Ammon's horn (tissue), 1 donor: ENCODE measurements around the gene CCDC80.

Experiments
- DNase-seq: peaks from one replicate; pipeline ENCODE4 v3.0.0-alpha.2; 2016; ENCODE audit warnings: low spot score

The CCDC80 gene, protein sequence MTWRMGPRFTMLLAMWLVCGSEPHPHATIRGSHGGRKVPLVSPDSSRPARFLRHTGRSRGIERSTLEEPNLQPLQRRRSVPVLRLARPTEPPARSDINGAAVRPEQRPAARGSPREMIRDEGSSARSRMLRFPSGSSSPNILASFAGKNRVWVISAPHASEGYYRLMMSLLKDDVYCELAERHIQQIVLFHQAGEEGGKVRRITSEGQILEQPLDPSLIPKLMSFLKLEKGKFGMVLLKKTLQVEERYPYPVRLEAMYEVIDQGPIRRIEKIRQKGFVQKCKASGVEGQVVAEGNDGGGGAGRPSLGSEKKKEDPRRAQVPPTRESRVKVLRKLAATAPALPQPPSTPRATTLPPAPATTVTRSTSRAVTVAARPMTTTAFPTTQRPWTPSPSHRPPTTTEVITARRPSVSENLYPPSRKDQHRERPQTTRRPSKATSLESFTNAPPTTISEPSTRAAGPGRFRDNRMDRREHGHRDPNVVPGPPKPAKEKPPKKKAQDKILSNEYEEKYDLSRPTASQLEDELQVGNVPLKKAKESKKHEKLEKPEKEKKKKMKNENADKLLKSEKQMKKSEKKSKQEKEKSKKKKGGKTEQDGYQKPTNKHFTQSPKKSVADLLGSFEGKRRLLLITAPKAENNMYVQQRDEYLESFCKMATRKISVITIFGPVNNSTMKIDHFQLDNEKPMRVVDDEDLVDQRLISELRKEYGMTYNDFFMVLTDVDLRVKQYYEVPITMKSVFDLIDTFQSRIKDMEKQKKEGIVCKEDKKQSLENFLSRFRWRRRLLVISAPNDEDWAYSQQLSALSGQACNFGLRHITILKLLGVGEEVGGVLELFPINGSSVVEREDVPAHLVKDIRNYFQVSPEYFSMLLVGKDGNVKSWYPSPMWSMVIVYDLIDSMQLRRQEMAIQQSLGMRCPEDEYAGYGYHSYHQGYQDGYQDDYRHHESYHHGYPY

DNA sequence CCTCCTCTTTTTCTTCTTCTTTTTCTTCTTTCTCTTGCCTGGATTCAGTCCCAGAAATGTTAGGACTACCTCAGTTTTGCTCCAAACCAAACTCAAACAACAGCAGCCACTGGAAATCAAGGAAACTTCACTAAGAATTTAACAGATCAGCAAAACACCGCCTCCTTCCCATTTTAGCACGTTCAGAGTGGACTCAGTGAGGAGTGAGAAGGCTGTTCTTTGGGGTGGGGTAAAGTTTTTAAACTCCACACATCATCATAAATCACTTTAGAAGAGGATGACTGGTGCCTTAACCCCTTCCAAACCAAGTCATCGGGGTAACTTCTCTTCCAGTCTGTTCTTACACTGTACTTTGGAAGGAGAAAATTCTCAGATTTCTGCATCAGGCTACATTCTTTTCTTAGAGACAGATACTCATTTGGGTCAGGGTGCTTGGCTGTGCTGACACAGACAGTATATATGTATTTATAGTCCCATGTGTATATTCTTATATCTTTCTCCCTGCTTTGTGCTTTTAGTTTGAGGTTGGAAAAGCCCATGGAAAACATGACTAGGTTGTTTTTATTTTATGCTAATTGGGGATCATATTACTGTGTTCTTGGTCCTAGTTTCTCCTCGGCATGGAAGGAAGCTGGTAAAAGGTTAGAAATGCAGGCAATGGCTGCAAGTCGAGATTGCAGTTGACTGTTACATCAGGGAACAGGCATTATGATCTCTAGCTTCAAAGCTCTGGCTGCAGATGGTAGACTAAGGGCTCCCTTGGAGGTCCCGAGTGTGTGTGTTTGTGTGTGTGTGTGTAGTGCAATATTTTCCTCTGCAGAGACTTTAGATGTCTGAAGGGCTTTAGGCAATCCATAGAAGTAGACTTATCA is at the start of gene CCDC80:
TSS of gene CCDC80 (minus strand) at position 214 of the 872 bp plus-strand sequence. CDS start 1,238 bp downstream, outside the sequence.
- no peak for DNase-seq

DNA sequence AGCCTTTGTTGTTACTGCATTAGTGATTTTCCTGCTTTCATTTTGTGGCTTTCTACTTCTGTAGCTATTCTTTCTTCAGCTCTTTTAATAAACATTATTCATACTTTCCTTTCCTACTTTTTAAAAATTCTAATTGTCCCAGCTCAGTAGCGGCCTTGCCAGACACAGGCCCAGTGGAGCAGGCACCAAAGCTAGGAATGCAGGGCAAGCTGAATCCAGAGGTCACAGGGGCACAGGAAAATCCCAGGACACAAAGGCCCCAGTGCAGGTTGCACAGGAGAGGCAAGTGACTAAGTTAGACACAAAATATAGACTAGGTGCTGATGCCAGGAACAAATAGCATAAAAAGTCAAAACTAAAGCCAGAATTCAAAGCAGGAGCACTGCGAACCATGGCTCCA is 49.0 kb upstream of the CCDC80 start:
- DNase-seq, result no peak

DNA sequence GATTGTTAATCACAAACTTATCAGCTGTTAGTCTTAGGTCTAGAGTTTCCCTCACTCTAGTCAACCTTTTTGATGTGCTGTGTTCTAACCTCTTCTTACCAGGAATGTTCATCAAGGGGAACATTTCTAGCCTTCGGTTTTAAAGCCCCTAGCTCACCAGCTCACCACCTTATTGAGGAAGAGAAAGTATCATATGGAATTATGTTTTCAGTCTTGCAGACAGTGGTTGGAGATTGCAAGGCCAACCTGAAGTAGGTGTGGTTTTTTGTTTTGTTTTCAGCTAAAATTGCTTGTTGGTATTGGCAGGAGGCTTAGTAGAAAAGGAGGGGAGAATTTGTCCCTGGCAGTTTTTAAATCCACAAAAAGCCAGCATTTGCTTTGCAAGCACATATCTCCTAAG is 48.4 kb upstream of the CCDC80 start:
- no peak for DNase-seq

DNA sequence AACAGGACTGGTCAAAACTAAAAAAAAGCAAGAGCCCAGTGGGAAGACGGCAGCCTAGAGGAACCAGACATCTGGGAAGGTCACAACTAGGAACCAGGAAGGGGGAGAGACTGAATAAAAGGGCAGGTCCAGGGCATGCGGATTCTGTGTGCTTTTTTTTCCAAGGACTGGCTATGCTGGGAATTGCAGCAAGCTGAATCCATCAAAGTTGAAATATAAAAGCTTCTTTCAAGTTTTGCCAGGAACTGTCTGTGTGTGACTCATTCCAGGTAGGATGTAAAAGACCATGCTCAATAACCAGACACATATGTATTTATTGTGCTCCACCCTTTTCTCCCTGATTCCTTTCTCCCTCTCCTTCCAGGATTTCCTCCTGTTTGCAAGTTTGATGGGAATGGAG is 47.9 kb upstream of the CCDC80 start:
- no peak for DNase-seq

DNA sequence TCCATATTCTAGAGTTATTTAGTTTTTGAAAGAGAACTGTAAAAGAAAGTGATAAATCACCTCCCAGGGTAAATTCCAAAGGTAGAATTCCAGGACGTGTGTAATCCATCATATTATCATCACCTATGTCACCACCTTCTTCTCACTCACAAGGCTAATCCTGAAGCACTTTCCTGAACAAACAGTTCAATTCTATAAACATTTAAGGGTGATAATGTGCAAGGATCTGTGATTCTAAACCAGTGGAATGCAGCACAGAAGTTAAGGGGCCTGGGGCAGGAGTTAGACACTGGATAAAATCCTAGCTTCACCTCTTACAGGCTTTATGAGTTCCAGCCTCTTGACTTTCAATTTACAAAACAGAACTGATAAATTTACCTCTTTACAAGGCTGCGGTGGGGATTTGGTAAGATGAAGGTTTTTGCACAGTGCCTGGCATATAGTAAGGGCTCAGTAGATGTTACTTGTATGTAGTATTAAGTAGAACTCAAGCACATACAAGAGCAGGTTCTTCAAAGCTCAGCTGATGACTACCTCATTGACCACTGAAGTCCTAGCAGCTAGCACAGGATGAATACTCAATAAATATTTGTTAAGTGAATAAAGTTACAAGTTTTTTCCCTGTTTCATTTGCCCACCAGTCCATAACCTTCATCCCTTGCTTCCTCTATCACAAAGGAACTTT is 47.3 kb upstream of the CCDC80 start:
- no peak for DNase-seq

DNA sequence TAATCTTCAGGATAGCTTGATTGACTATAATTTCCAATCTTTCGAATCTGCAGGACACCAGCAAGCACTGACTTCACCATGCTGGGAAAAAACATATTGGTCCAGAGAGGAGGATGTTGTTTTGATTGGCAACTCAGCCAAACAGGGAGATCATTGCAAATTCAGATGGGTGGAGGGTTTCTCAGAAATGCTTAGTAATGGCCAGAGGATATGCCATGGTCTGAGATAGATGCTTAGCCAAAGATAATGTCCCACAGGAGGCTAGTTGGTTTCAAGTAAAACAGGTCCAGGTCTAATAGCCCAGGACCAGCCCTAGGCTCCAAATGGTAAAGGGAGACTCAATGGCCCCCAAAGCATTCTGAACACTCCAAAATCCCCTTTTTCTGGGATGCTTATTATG is 46.7 kb upstream of the CCDC80 start:
- no peak for DNase-seq

DNA sequence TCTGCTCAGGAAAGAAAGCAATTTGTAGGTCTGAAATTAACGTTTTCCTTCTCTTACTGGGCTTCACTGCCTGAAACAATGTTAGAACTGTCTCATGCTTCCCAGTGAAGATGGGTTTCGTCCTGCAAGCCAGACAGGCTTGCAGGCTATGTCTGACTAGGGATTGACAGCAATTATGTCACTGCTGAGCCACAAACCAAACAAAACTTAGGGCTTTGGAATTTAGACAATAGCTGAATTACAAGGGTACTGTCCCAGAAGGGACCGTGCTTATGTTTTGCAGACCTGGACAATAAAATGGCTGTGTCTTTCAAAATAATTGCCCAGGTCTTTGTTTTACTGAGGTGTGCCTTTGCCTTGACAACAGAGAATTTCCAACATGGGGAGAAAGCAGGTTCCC is 46.3 kb upstream of the CCDC80 start:
- DNase-seq, result no peak

DNA sequence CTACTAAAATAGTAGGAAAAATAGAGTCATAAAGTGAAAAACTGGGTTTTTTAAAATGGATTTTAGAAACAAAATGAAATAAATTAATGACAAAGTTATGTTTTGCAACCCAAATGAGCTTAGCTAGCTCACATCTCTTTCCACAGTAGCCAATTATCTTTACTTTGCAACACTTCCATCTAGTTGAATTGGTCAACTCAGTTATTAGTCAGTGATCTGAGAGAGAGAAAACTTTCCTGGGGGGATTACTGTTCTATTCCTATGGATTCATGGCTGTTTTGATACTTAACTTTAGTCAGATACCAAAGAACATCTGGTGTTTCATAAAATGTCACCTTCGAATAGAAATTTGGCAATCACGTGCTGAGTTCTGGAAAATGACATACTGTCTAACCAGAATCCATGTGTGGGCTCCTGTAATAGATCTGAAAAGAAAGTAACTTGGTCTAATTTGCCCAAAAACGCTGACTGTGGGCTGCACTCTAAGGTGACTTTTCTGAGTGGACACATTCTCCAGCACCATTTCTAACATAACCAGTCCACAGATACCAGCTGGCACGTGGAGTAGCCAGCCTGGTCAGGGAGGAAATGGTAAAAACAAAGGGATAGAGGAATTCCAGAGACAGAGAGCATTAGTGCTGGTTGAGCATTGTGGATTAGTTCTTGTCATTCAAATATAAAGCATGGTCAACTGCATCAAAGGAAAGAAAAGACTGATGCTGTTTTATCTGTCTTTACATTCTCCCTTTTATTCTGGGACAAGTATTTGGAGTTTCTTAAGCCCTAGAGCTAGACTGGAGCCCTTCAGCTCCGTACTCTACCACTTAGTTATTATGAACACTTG is 45.2 kb upstream of the CCDC80 start:
- DNase-seq, result no peak

DNA sequence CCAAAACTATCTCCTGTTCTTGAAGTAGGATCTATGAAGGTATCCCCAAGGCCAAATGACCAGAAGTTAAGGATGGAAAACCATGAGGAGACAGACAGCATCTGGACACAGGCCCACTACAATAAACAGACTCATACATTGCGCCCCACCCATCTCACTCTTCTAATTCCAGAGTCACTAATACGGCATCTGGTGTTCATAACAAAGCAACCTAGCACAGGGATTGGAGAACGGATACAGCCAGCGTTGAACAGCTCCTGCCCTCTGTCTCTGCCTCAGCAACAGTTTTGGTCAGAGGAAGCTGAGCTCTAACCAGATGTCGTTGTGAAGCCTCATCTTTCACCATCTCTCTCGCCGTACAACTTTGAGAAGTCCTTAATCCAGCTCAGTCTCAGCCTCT is 44.5 kb upstream of the CCDC80 start:
- no peak for DNase-seq

DNA sequence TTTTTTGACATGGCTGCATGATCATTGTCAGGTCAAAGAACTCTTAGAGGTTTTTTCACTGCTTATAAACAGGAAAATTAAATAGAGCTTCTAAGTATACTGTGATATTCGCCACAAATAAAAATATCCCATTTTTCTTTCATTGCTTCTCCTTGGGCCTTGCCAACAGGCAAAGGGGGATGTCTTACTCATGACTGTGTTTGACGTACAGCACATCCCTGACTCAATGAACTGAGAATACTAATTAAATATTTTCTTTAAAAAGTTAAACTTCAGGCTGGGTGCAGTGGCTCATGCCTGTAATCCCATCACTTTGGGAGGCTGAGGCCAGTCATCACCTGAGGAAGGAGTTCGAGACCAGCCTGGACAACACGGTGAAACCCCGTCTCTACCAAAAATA is 41.4 kb upstream of the CCDC80 start:
- DNase-seq, result no peak

DNA sequence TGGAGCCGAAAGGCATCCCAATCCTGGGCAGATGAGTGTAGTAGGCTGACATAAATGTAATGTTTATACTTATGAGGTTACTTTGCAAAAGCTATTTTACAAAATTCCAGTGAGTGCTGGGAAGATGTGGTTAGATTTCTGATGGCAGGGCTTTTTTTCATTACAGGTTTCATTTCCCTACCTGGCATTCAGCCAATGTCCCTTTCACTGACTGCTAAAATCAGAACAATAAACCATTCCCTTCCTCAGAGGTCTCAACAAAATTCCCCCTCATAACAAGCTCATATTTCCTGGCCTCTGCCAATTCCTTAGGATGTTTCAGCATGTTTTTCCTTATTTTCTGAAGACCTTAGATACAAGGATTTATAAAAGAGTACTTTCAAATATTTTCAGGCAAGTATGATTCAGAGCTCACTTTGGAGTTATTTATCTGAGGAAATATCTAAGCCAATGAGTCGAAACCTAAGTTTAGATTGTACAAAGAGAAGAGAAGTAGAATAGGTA is 40.9 kb upstream of the CCDC80 start:
- no peak for DNase-seq

DNA sequence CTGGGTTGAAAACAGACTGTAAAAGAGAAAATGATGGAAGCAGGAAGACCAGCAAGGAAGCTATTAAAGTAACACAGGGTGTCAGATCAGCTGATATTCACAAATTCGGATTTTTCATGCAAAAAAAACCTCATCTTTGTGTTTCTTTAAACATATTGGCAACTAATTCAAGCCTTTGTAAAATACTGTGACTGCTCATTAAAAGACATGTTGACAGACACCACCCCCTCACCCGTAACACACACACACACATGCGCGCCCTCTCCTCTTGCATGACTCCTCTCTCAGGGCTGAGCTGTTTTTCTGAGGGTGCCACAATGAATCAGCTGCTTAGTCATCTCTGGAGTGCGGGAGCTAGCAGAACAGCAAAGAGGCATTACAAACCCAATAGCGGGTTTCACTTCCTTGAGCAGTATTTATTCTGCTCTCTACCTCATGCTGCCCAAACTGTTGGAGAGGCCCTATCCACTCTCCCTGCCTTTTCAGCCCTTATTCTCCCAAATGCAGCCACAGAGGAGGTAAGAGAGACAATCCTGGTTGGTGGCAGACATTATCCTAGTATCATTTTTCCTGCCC is 35.8 kb upstream of the CCDC80 start:
- peak; percentile 89 for DNase-seq

DNA sequence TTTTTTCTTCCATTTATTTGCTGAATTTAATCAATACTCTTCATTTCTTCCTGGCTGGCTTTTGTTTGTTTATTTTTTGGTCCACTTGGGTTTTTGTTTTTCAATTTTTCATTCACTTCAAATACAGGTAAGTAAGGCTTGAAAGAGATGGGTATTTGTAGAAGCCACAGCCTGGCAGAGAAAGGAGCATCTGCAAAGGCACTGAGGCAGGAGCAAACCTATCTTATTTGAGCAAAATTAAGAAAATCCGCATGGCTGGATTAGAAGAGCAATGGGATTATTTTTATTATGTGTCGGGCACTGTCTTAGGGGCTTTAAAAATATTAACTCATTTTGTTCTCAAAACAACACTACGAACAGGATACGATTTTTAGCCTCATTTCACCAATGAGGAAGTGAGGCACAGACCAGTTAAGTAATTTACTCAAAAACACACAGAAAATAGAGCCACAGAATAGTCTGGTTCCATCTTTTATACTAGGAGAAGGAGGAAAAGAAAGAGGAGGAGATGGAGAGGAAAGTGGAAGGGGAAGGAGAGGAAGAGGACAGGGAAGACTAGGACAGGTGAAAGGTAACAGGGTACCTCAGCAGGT is 35.1 kb upstream of the CCDC80 start:
- no peak for DNase-seq

DNA sequence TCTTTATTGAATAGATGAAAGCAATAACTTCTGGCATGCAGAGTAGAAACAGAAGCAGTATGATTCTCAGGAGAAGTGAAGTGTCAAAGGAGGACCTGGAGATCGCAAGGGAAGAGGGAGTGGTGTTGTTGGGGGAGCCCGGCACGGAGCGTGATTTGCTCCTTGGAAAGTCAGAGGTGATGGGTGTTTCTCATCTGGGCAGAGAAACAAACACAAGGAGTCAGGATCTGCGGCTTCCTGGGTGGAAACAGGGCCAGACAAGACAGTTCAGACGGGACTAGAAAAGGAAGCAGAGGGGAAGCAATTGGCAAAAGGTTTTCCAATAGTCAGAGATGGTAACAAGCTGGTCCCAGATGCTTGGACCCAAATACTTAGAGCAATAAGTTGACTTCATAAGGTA is 34.4 kb upstream of the CCDC80 start:
- DNase-seq, result no peak

DNA sequence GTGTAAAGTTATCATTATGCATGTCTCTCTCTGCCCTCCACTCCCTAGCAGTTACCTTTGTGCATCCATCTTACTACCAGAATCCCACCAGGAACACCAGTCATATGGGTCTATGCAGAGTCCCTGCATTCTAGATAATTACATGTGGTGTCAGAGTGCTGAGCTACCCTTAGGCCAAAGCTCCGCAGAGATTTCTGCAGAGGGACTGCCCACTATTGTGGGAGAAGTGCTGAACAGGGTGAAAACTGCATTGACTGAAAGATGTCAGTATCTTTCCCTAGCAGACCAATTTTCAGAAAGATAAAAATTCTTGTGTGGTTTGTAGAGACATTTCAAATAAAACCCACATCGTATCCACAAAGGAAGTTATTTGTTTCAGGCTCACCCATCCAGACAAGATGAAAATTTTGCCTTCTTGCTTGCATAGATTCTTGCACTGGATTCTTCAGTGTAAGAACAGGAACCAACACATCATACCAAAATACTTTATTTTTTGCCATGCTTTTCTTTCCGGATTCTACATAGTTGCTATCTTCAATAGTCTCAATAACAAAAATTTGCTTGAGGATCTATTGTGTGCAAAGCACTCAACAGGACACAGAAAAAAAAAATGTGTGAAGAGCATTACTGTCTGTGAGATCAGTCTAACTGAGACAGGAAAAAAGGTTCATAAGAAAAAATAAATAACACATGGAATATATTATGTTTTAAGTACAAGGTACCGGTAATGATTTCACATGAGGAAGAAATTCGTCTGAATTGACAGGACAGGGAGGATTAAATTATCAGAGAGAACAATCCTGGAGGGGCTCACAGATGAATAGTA is 32.0 kb upstream of the CCDC80 start:
- no peak for DNase-seq

DNA sequence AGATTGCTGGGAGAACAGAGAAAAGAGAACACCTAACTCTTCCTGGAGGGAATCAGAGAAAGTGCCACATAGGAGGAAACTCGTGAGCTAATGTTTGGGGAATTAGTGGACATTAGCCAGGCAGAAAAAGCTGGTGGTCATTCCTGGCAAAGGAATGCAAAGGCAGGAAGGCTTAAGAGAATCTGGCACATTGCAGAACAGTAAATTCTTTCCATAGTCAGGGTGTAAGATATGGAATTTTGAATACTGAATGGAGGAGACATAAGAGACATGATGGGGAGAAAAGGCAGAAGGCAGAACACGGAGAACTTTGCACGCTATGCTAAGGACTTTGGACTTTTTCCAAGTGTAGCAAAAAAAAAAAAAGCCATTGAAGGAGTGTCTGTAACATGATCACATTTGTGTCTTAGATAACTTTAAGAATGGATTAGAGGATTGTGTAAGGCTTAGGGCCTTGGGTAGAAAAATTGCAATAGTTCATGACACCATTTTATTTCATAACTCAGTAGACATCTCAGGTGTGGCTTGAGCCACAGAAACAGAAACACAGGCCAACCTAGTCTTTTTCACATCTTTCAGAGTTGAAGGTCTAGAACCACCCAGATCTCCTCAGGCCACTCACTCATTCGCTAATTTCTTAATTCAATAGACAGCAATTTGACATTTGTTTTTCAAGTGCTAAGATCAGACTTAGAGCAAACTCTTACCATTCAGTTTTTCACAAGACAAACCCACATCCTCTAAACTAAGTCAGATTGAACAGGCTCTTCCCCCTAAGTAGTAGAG is 31.2 kb upstream of the CCDC80 start:
- no peak for DNase-seq

DNA sequence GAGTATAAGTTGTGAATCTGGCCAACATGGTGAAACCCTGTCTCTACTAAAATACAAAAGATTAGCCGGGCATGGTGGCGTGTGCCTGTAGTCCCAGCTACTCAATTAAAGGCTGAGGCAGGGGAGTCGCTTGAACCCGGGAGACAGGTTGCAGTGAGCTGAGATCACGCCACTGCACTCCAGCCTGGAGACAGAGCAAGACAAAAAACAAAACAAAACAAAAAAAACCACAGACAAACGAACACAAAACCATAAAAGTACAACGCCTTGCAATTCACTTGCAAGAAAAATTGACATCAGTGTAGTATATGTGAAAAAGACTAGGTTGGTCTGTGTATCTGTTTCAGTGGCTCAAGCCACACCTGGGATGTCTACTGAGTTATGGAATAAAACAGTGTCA is 29.9 kb upstream of the CCDC80 start:
- no peak for DNase-seq

DNA sequence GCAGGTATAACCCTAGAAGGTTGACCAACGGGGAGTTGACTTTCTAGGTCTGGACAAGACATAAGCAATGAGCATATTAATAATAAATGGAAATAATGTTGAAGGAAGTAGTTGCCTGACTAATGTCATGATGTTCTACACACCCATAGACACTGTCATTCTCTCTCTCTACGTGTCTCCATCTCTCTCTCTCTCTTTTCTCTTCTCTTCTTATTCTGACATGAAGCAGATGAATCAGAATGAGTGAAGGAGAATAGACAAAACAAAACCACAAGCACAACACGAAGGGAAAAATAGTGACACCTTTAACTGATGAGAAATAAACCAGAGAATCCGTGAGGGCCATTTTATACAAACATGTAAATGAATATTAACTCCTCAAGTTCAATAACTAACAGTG is 26.7 kb upstream of the CCDC80 start:
- DNase-seq, result no peak
